HFF-Myc (cell line): Measurements from ENCODE around the gene TMEM89.

Source experiments
- DNase-seq: peaks from one replicate; pipeline ENCODE4 v3.0.0-alpha.2; 2011; ENCODE audit warnings: low read depth; ENCODE audit errors: extremely low read depth
- H3K4me3 ChIP-seq: replicated peaks from 2 replicates; pipeline ENCODE4 v1.5.1; 2011; ENCODE audit warnings: low read depth, mild to moderate bottlenecking, control low read depth, low read length
- TF ChIP-seq, protein P1 (sequence below): IDR thresholded peaks from 2 replicates; pipeline ENCODE4 v1.5.1; 2012; ENCODE audit warnings: mild to moderate bottlenecking, low read depth, low read length, control low read depth; ENCODE audit errors: missing control alignments

Gene TMEM89

GRCh38 chr3:48581621-48582481 lies 39.7 kb downstream of the TMEM89 start:
- no peak overlapping the region for H3K4me3 ChIP-seq
- DNase-seq, result no peak
- TF ChIP-seq, protein P1, sequence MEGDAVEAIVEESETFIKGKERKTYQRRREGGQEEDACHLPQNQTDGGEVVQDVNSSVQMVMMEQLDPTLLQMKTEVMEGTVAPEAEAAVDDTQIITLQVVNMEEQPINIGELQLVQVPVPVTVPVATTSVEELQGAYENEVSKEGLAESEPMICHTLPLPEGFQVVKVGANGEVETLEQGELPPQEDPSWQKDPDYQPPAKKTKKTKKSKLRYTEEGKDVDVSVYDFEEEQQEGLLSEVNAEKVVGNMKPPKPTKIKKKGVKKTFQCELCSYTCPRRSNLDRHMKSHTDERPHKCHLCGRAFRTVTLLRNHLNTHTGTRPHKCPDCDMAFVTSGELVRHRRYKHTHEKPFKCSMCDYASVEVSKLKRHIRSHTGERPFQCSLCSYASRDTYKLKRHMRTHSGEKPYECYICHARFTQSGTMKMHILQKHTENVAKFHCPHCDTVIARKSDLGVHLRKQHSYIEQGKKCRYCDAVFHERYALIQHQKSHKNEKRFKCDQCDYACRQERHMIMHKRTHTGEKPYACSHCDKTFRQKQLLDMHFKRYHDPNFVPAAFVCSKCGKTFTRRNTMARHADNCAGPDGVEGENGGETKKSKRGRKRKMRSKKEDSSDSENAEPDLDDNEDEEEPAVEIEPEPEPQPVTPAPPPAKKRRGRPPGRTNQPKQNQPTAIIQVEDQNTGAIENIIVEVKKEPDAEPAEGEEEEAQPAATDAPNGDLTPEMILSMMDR, result no peak

- H3K4me3 ChIP-seq, result no peak overlapping the region
- TF ChIP-seq, protein P1, result no peak
- DNase-seq, result no peak
Observed at GRCh38 chr3:48576647-48577046, 44.9 kb downstream of the TMEM89 start.

- DNase-seq, result no peak
- TF ChIP-seq, protein P1, result no peak
- no peak overlapping the region for H3K4me3 ChIP-seq
Observed at GRCh38 chr3:48575366-48575765, 46.2 kb downstream of the TMEM89 start.

DNA sequence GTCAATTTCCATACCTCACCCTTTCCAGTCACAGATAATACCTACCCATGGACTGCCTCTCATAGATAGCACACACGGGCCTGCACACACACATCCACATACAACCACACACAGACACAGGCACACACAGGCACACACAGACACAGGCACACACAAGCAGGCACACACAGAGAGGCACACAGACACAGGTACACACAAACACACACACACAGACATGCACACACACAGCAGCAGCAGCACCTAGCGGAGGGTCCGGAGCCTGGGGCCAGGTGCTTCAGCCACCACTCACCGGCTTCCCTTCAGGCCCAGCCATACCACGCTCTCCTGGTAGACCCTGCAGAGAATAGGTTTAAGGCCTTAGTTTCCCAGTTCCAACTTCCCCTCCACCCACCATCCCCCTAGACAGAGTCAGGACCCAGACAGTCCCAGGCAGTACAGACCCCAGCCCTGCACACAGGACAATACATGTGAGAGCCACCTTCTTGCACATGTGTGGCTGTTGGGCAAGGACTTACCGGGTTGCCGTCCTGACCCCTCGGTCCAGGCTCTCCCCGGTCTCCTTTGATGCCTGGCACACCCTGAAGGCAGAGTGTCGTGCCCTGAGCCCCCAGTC lies 47.5 kb downstream of the TMEM89 start:
- no peak overlapping the region for H3K4me3 ChIP-seq
- TF ChIP-seq, protein P1, result no peak
- DNase-seq, result no peak

- DNase-seq, result no peak
- H3K4me3 ChIP-seq, result no peak overlapping the region
- TF ChIP-seq, protein P1, result no peak
Observed at GRCh38 chr3:48572517-48572916, 49.1 kb downstream of the TMEM89 start.

- no peak for DNase-seq
- no peak overlapping the region for H3K4me3 ChIP-seq
- TF ChIP-seq, protein P1, result no peak
Observed at GRCh38 chr3:48571938-48572337, 49.6 kb downstream of the TMEM89 start.
